HG03558 (cell line): Measurements from ENCODE around the gene HSD17B3.
"Not testable (repeated sequence)": the region's sequence is repeated elsewhere in the genome, so short reads cannot be mapped to it uniquely, and the experiment has no call there.

Experiments
- ATAC-seq: cut with Tn5 transposase; IDR thresholded peaks from one replicate; pipeline ENCODE4 v1.9.1; 2021; ENCODE audit warnings: moderate number of reproducible peaks; ENCODE audit not compliant: unreplicated experiment; ENCODE audit errors: extremely low read depth

HSD17B3 gene

DNA sequence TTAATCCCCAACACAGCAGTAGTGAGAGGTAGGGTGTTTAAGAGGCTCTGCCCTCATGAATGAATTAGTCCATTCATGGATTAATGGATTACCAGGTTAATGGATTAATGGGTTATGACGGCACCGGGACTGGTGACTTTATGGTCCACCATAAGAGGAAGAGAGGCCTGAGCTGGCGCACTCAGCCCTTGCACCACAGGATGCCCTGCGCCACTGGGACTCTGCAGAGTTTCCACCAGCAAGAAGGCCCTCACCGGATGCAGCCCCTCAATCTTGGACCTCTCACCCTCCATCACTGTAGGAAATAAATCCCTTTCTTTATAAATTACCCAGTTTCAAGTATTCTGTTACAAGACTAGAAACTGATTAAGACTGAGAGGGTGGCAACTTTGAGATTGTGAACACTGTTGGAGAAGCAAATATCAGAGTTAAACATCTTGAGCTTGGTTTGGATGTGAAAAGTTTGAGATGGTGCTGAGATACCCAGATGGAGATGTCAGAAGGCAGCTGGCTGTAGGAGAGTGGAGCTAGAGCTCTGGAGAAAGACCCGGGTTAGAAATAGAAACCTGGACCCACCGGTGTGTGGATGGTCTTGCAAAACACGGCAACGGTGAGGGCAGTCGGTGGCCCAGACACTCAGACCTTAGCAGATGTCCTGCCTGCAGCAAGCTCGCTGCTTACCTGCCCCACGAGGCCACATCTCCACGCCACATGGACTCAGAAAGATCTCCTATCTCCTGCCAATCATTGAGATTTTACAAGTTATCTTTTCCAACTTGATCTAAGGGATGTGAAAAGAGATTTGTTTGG is 98.8 kb downstream of the HSD17B3 start:
- ATAC-seq, result no peak

DNA sequence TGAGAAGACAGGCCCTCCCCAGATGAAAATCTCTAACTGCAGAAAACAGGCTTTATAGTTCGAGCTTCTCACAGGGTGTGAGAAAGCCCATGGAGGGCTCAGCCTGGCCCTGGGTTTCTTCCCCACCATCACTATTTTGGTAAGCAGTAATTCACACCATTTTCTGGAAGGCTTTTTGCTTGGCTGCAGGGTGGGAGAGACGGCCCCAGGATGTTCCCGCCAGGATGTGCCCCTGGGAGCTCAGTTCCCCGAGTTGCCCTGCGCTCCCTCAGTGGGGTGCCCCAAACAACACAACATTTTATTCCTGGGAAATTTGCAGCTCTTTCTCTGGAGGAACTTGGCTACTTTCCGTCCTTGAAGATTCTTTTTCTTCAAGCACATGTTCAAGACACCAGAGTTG is 100.8 kb downstream of the HSD17B3 start:
- ATAC-seq, result no peak

GRCh38 chr9:96199006-96199405 is 103.0 kb downstream of the HSD17B3 start:
- ATAC-seq, result no peak

GRCh38 chr9:96195541-96195940 is 106.4 kb downstream of the HSD17B3 start:
- no peak for ATAC-seq

DNA sequence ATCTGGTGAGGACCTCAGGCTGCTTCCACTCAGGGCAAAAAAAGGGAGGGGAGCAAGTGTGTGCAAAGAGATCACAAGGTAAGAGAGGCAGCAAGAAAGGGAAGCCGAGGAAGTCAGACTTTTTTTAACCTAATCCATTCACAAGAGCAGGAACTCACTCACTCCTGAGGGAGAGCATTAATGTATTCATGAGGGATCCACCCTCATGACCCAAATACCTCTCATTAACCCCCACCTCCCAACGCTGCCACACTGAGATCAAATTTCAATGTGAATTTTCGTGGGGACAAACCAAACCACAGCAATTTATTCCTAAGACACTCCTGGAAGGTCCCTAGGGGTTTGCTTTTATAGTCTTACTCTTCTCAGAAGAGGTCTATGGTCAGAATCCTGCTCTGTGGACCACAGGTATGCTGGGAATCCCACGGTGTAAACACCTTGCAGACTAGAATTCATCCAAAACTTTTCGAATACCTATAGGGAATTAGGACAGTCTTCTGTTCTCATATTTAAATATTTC is 108.7 kb downstream of the HSD17B3 start:
- ATAC-seq, result no peak

GRCh38 chr9:96192710-96193109 is 109.3 kb downstream of the HSD17B3 start:
- no peak for ATAC-seq

GRCh38 chr9:96189995-96190394 is 112.0 kb downstream of the HSD17B3 start:
- no peak for ATAC-seq

DNA sequence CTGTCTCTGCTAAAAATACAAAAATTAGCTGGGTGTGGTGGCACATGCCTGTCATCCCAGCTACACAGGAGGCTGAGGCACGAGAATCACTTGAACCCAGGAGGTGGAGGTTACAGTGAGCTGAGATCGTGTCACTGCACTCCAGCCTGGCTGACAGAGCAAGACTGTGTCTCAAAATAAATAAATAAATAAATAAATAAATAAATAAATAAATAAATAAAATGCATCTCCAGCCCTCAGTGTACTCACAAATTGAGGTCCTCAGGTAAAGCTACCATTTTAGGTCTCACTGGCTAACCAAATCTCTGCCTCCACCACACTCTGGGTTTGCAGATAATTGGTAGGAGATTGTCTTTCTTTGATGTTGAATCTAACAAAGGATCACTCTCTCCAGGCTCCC is 112.4 kb downstream of the HSD17B3 start:
- ATAC-seq, result not testable (repeated sequence)

- ATAC-seq, result no peak
These were observed 113.4 kb downstream of the HSD17B3 start for GRCh38 chr9:96188571-96188970.

GRCh38 chr9:96187151-96187555 is 114.8 kb downstream of the HSD17B3 start:
- ATAC-seq, result no peak

- ATAC-seq, result no peak
These were observed 115.4 kb downstream of the HSD17B3 start for GRCh38 chr9:96186591-96187011.

DNA sequence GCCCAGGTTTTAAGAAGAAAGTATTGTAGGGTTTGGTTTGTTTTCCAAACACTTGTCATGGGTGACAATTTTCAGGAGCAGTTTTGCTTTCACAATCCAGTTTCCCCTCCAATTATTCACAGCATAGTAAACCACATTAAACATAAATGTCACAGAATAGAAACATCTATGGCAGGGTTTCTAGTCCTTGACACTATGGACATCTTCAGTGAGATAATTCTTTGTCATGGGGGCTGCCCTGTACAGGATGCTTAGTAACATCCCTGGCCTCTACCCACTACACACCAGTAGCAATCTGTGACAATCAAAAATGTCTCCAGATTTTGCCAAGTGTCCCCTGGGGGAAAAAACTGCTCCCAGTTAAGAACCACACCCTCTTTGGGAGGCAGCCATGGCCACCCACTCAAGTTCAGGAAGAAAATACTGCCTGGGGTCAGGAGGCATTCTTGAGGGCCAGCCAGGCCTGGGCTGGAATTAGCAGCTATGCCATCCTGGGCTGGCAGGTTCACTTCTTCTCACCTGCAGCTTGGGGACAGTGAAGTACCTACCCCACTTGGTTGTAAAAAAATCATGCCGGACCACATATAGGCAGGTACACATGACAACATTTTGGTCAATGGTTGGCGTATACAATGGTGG is 116.3 kb downstream of the HSD17B3 start:
- ATAC-seq, result no peak
